OCI-LY3 (cell line): ENCODE measurements around the gene FAM117A.

Experiments
- H2AFZ ChIP-seq: fragments of 200-600, 300-600 bp; shearing (Covaris generic); 2 replicates; pipeline ENCODE4 v1.6.0; 2014; ENCODE audit warnings: antibody characterized with exemption, low read depth, low read length
- H3K27ac ChIP-seq: fragments of 200-600, 300-600 bp; sonication (generic); 2 replicates; pipeline ENCODE4 v1.5.1; 2014; ENCODE audit warnings: mild to moderate bottlenecking, low read length, moderate library complexity, mixed read lengths
- H3K27me3 ChIP-seq: fragments of 200-600, 300-600 bp; sonication (generic); 2 replicates; pipeline ENCODE4 v1.6.1; 2014; ENCODE audit warnings: low read depth, low read length, mixed read lengths
- H3K36me3 ChIP-seq: fragments of 200-600, 300-600 bp; sonication (generic); replicated peaks from 2 replicates; pipeline ENCODE3; 2014; ENCODE audit warnings: low read depth, low read length, mixed read lengths
- H3K4me1 ChIP-seq: fragments of 300-600, 200-600 bp; sonication (generic); 2 replicates; pipeline ENCODE4 v1.6.1; 2014; ENCODE audit warnings: low read length, mixed read lengths
- H3K4me2 ChIP-seq: fragments of 200-600, 300-600 bp; sonication (generic); 2 replicates; pipeline ENCODE4 v1.6.1; 2014; ENCODE audit warnings: low read length, mixed read lengths
- H3K4me3 ChIP-seq: fragments of 300-600, 200-600 bp; sonication (generic); 2 replicates; pipeline ENCODE4 v1.5.1; 2014; ENCODE audit warnings: antibody characterized with exemption, mild to moderate bottlenecking, low read length, moderate library complexity
- H3K79me2 ChIP-seq: fragments of 300-600, 200-600 bp; shearing (Covaris generic); 2 replicates; pipeline ENCODE4 v1.6.1; 2014; ENCODE audit warnings: mild to moderate bottlenecking, low read length, mixed read lengths
- H3K9ac ChIP-seq: fragments of 300-600, 200-600 bp; shearing (Covaris generic); 2 replicates; pipeline ENCODE4 v1.6.0; 2014; ENCODE audit warnings: mild to moderate bottlenecking, low read length, moderate library complexity
- H3K9me3 ChIP-seq: fragments of 200-600, 300-600 bp; shearing (Covaris generic); 2 replicates; pipeline ENCODE4 v1.6.1; 2014; ENCODE audit warnings: low read length, mixed read lengths; ENCODE audit not compliant: insufficient read depth
- H4K20me1 ChIP-seq: fragments of 200-600, 300-600 bp; sonication (generic); 2 replicates; pipeline ENCODE4 v1.6.1; 2016; ENCODE audit warnings: low read length, mixed read lengths; ENCODE audit not compliant: insufficient read depth
- CTCF ChIP-seq: fragments of 200-600, 300-600 bp; sonication (generic); IDR thresholded peaks from 2 replicates; pipeline ENCODE4 v1.5.1; 2014; ENCODE audit warnings: antibody characterized with exemption, low read length, low read depth
- EZH2phosphoT487 ChIP-seq: fragments of 200-600 bp; shearing (Covaris generic); IDR thresholded peaks from 2 replicates; pipeline ENCODE4 v1.6.1; 2018; ENCODE audit warnings: antibody characterized with exemption, mixed run types, low read depth

The FAM117A gene

DNA sequence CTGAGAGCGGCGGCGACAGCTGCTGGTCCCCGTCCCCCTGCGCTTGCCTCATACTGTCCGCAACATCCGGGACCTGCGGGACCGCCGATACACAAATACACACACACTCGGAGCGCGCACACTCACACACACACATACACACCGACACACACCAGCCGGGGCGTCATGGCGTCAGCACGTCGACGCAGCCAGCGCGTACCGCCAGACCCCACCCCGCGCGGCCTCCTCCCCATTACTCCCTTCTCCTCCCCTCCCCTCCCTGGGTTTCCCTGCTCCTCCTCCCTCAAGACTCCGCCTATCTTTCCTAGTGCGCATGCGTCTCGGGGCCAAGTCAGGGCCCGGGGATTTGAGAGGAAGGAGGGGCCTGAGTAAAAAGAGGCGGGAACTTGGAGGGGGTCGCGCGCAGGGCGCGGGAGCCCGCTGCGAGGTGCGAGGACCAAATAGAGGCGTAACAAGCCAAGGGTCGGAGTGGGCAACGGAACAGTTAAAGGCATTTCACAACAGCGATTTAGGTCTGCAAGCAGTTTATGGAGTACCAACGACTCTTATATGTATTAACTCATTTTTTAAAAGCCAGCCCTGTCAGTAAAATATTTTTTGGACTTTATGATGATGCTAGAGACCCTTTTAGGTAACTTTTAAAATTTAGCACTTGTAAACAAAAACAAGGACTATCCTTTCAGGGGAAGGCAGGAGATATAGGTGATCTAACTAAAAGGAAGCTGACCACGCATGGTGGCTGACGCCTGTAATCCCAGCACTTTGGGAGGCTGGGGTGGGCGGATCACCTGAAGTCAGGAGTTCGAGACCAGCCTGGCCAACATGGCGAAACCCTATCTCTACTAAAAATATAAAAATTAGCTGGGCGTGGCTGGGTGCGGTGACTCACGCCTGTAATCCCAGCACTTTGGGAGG is 85.7 kb downstream of the FAM117A start, which contains the start of gene SPOP:
Gene SPOP (minus strand): TSS at position 165 of the 915 bp plus-strand sequence. CDS start 55,287 bp downstream, outside the sequence.
- Histone ChIP-seq H2AFZ (peak within 1 kb of the TSS; percentile 89), H4K20me1 (peaks cover 27% of the 10 kb centered on the region), H3K27me3 (peaks cover 8% of the 10 kb centered on the region), H3K9ac (peak within 1 kb of the TSS; percentile 97), H3K4me3 (peak within 1 kb of the TSS; percentile 96), H3K4me2 (peak within 1 kb of the TSS; percentile 99), H3K4me1 (peaks cover 23% of the 10 kb centered on the region), H3K36me3 (peaks cover 9% of the 10 kb centered on the region), H3K79me2 (peaks cover 38% of the 10 kb centered on the region), H3K9me3 (no peaks in the 10 kb centered on the region), H3K27ac (peak within 1 kb of the TSS; percentile 83)
- TF ChIP-seq EZH2phosphoT487 (no peak), CTCF (no peak)

GRCh38 chr17:49677134-49677932 is 86.6 kb downstream of the FAM117A start:
- Histone ChIP-seq H3K79me2 (peaks cover 45% of the 10 kb centered on the region), H3K27me3 (peaks cover 6% of the 10 kb centered on the region), H3K27ac (peak overlapping the region; percentile 83), H3K4me3 (peak overlapping the region; percentile 96), H3K9ac (peak overlapping the region; percentile 97), H3K4me2 (peak overlapping the region; percentile 99), H2AFZ (peak overlapping the region; percentile 16; the same call in 1 of the 2 replicates), H4K20me1 (peaks cover 28% of the 10 kb centered on the region), H3K36me3 (peaks cover 9% of the 10 kb centered on the region), H3K4me1 (peaks cover 23% of the 10 kb centered on the region), H3K9me3 (no peaks in the 10 kb centered on the region)
- TF ChIP-seq CTCF (no peak), EZH2phosphoT487 (no peak)

GRCh38 chr17:49676276-49676868 is 87.6 kb downstream of the FAM117A start:
- peaks cover 11% of the 10 kb centered on the region for H3K36me3 ChIP-seq
- H3K4me3 ChIP-seq: peak overlapping the region; percentile 96
- H3K79me2 ChIP-seq: peaks cover 53% of the 10 kb centered on the region
- H4K20me1 ChIP-seq: peaks cover 34% of the 10 kb centered on the region
- TF ChIP-seq CTCF (no peak), EZH2phosphoT487 (no peak)
- H3K27me3 ChIP-seq: no peaks in the 10 kb centered on the region; the same call in 1 of the 2 replicates
- no peaks in the 10 kb centered on the region for H3K9me3 ChIP-seq
- H3K4me1 ChIP-seq: peaks cover 23% of the 10 kb centered on the region
- H3K4me2 ChIP-seq: peak overlapping the region; percentile 99
- H2AFZ ChIP-seq: no peak overlapping the region
- peak overlapping the region; percentile 97 for H3K9ac ChIP-seq
- H3K27ac ChIP-seq: peak overlapping the region; percentile 83
